GM12874 (cell line): ENCODE data around the gene CTPS1.

Experiments used
- TF ChIP-seq, protein P1 (sequence below): IDR thresholded peaks from 2 replicates; pipeline ENCODE4 v1.5.1; 2011; ENCODE audit warnings: low read depth, mild to moderate bottlenecking, control low read depth, low read length, moderate library complexity; ENCODE audit not compliant: insufficient read depth

The CTPS1 gene

DNA sequence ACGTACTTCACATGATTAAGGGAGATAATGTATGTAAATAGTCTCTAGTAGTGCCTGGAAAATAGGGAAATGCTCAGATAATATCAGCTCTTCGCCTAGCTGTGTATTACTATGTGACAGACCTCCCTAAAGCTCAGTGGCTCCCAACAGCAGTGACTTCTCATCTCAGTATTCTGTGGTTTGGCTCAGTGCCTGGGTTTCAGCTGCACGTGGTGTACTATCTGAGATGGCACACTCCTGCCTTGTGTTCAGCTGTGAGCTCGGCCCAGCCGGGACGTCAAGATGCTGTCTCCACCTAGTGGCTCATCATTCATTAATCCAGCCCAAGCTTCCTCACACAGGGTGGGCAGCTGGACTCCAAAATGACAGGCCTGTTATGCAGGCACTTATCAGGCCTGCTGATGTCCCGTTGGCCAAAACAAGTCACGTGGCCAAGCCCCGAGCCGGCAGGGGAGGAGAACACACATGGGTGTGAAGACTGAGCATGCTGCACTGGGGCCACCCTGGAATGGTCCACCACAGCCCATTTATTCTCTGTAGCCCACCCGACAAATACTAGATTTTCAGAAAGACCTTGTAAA lies 24.2 kb downstream of the CTPS1 start:
- TF ChIP-seq, protein P1, sequence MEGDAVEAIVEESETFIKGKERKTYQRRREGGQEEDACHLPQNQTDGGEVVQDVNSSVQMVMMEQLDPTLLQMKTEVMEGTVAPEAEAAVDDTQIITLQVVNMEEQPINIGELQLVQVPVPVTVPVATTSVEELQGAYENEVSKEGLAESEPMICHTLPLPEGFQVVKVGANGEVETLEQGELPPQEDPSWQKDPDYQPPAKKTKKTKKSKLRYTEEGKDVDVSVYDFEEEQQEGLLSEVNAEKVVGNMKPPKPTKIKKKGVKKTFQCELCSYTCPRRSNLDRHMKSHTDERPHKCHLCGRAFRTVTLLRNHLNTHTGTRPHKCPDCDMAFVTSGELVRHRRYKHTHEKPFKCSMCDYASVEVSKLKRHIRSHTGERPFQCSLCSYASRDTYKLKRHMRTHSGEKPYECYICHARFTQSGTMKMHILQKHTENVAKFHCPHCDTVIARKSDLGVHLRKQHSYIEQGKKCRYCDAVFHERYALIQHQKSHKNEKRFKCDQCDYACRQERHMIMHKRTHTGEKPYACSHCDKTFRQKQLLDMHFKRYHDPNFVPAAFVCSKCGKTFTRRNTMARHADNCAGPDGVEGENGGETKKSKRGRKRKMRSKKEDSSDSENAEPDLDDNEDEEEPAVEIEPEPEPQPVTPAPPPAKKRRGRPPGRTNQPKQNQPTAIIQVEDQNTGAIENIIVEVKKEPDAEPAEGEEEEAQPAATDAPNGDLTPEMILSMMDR, result peak; percentile 65

DNA sequence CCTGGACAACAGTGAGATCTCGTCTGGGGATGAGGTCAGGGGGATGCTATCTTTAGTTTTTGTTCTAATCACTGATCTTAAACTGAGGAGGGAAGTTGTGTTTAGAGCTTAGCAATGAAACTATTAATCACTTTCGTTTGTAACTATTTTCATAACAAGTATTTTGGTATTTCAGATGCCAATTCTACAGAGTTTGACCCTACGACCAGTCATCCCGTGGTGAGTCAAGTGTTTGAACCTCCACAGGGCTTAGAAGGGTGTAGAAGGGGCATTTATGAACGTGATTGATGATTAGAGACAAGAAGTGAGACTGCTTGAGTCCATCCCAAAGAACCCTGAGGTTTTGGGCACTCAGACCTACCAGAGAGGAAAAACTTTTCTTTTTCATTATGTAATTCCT lies 26.4 kb downstream of the CTPS1 start:
- TF ChIP-seq, protein P1, result no peak

DNA sequence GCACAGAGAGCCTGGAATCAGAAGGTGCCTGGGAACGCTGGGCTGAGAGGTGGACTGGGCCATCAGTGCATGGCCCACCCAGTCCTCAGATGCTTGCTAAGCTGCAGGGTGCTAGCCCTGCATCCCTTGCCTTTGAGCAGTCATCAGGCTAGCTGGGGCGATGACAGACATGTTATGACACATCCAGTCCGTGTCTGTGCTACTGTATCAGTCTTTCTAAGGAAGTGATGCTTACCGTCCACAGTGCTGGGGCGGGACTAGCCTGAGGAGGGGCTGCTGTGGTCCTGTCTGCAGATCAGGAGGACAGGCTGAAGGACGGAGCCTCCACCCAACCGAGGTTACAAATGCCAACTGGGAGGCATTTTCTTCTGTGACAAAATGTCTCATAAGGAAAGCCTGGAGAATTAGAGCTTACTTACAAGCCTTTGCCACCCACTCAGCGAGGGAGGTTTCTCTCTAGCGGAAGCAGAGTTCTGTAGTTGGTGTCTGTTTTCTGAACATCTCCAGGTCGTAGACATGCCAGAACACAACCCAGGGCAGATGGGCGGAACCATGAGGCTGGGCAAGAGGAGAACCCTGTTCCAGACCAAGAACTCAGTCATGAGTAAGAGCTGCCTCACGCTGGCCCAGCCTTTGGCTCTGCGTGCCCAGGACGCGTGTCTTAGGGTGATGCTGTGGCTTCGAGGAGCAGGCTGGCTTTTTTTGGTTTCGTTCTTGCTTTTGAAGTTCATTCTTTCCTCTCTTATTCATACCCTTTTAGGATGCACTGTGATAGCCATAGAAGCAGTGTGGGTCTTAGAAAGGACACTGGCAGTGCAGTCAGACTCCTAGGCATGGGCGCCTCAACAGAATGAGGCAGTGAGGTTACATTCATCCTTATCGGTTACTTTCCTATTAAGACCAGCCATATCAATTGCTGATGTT lies 27.7 kb downstream of the CTPS1 start:
- TF ChIP-seq, protein P1, result no peak

DNA sequence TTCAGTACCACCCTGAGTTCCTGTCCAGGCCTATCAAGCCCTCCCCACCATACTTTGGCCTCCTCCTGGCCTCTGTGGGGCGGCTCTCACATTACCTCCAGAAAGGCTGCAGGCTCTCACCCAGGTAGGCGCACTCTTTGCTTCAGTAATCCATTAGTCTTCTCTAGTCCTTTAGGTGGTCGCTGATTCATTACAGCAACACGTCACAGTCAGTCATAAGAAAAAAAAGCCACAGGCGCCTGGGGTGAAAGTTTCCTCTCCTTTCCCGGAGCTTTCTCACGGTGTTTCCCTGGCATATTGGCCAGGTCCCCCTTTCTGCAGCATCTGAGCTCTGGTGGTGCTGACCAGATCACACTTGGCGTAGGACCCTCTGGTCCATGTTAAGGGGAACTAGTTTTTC lies 30.0 kb downstream of the CTPS1 start:
- TF ChIP-seq, protein P1, result no peak

DNA sequence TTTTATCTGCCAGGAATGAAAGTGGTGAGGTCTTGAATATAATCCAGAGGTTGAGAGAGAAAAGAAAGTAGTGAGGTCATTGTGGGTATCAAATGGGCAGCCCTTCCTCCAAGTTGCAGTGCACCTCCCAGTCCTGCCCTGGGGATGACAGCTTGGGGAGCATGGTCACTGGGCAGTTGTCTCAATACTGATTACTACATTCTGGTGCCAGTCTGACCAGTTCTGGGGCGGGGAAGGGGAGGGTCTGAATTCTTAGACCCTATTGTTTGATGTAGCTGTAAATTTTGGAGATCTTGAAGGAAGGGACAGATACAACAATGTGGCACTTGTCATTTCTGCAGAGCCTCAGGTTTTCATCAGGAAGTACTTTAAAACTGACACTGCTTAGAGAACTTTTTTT lies 30.8 kb downstream of the CTPS1 start:
- TF ChIP-seq, protein P1, result no peak

DNA sequence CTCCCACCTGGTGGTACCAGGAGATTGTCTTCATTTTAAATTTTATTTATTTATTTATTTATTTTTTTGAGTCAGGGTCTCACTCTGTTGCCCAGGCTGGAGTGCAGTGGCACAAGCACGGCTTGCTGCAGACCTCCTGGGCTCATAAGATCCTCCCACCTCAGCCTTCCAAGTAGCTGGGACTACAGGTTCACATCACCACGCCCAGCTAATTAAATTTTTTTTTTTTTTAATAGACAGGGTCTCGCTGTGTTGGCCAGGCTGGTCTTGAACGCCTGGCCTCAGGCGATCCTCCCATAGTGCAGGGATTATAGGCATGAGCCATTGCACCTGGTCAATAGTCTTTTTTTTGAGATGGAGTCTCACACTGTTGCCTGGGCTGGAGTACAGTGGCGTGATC lies 33.5 kb downstream of the CTPS1 start:
- TF ChIP-seq, protein P1, result no peak

DNA sequence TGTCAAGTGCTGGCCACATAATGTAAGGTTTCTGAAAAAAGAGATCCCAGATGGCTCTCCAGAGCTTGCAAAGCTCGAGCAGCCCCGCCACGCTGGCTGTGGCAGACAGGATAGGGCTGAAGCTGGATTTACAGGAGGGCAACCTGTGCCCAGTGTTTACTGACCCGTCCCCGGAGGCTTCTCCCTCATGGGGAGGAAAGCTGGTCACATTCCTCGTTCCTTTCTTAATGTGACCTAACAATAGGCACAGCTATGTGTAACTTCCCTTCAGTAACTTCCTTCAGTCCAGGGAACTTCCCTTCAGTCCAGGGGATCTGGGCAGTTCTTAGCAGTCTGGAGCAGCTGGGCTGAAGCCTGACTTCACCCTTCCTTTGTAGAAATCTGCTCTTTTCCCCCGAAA lies 34.3 kb downstream of the CTPS1 start:
- TF ChIP-seq, protein P1, result no peak
